SK-N-SH treated with all-trans-retinoic acid at 6 μM for 48 hours (cell line): ENCODE data around the gene ADPRS.

ENCODE experiments used
- ARNTL ChIP-seq: fragments of 450-650 bp; formaldehyde crosslinking; IDR thresholded peaks from 2 replicates; pipeline ENCODE4 v1.5.0; 2020; ENCODE audit warnings: low read depth, mild to moderate bottlenecking, moderate library complexity, borderline replicate concordance
- CSRNP3 ChIP-seq: fragments of 250-450 bp; sonication (Bioruptor Pico); IDR thresholded peaks from 2 replicates; pipeline ENCODE4 v1.5.1; 2021; ENCODE audit warnings: mild to moderate bottlenecking, moderate library complexity
- SNAI2 ChIP-seq: fragments of 250-450 bp; sonication (Bioruptor Pico); IDR thresholded peaks from 2 replicates; pipeline ENCODE4 v1.5.0; 2020; ENCODE audit warnings: mild to moderate bottlenecking, moderate library complexity
- ZFP3 ChIP-seq: fragments of 250-450 bp; sonication (Bioruptor Pico); IDR thresholded peaks from 2 replicates; pipeline ENCODE4 v1.5.0; 2020; ENCODE audit warnings: mild to moderate bottlenecking, moderate library complexity
- TF ChIP-seq, protein P1 (sequence below): fragments of 250-450 bp; sonication (Bioruptor Pico); IDR thresholded peaks from 2 replicates; pipeline ENCODE4 v1.5.1; 2020; ENCODE audit warnings: low read depth, mild to moderate bottlenecking, moderate library complexity
- TF ChIP-seq, protein P2 (sequence below): fragments of 250-450 bp; sonication (Bioruptor Pico); IDR thresholded peaks from 2 replicates; pipeline ENCODE4 v1.8.0; 2020; ENCODE audit warnings: mild to moderate bottlenecking, moderate library complexity, borderline replicate concordance

- TF ChIP-seq, protein P1, sequence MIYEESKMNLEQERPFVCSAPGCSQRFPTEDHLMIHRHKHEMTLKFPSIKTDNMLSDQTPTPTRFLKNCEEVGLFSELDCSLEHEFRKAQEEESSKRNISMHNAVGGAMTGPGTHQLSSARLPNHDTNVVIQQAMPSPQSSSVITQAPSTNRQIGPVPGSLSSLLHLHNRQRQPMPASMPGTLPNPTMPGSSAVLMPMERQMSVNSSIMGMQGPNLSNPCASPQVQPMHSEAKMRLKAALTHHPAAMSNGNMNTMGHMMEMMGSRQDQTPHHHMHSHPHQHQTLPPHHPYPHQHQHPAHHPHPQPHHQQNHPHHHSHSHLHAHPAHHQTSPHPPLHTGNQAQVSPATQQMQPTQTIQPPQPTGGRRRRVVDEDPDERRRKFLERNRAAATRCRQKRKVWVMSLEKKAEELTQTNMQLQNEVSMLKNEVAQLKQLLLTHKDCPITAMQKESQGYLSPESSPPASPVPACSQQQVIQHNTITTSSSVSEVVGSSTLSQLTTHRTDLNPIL (CRISPR knock-in tag): no peak
- TF ChIP-seq, protein P2, sequence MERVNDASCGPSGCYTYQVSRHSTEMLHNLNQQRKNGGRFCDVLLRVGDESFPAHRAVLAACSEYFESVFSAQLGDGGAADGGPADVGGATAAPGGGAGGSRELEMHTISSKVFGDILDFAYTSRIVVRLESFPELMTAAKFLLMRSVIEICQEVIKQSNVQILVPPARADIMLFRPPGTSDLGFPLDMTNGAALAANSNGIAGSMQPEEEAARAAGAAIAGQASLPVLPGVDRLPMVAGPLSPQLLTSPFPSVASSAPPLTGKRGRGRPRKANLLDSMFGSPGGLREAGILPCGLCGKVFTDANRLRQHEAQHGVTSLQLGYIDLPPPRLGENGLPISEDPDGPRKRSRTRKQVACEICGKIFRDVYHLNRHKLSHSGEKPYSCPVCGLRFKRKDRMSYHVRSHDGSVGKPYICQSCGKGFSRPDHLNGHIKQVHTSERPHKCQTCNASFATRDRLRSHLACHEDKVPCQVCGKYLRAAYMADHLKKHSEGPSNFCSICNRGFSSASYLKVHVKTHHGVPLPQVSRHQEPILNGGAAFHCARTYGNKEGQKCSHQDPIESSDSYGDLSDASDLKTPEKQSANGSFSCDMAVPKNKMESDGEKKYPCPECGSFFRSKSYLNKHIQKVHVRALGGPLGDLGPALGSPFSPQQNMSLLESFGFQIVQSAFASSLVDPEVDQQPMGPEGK (CRISPR knock-in tag): no peak
- TF ChIP-seq SNAI2 (CRISPR knock-in tag) (no peak), ARNTL (CRISPR knock-in tag) (no peak), ZFP3 (CRISPR knock-in tag) (no peak), CSRNP3 (CRISPR knock-in tag) (no peak)
These were observed 40.2 kb downstream of the ADPRS start for GRCh38 chr1:36128905-36129206.
